22Rv1 (cell line): ENCODE data around the gene RASSF10.

ENCODE experiments used
- CTCF ChIP-seq: fragments of 450-650 bp; IDR thresholded peaks from 2 replicates; pipeline ENCODE4 v1.5.1; 2017; ENCODE audit warnings: mild to moderate bottlenecking
- ZFX ChIP-seq: fragments of 450-650 bp; IDR thresholded peaks from 2 replicates; pipeline ENCODE4 v1.6.1; 2017; ENCODE audit warnings: antibody characterized with exemption, borderline replicate concordance

- TF ChIP-seq CTCF (no peak), ZFX (no peak)
These were observed 21.7 kb downstream of the RASSF10 start for GRCh38 chr11:13030857-13031256.
